HG02571 (cell line): ENCODE measurements around the gene PPP2R1B.

Experiments
- ATAC-seq: cut with Tn5 transposase; IDR thresholded peaks from one replicate; pipeline ENCODE4 v1.9.1; 2021; ENCODE audit warnings: mild to moderate bottlenecking, moderate library complexity; ENCODE audit not compliant: unreplicated experiment

Gene PPP2R1B

DNA sequence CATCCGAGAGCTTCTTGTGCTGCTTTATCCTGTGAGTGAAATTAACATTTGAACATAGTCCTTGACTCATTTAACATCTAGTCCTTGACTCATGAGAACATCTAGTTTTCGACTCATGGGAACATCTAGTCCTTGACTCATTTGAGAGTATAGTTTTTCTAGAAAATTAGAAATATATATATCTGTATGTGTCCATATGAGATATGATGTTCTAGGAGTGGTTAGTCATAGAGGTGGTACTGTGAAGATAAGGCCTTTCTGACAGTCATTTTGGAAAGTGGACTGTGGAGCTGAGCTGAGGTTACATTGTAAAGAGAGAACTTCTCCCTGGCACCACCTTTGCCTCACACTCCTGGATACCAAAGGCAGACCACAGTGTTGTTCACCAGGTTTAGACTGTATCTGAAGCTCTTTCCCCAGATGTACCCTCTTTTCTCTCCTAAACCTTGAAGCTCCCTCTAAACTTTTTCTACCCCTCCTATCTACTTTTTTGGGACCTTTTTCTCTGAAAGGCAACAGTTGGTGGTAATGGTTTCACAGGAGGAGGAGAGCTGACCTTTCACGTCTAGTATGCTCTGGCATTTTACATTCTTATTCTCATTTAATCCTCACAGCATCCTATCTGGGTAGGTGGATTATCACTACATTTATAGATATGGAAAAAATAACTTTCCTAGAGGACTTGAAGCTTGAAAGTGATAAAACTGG is 67.2 kb downstream of the PPP2R1B start:
- ATAC-seq, result no peak

DNA sequence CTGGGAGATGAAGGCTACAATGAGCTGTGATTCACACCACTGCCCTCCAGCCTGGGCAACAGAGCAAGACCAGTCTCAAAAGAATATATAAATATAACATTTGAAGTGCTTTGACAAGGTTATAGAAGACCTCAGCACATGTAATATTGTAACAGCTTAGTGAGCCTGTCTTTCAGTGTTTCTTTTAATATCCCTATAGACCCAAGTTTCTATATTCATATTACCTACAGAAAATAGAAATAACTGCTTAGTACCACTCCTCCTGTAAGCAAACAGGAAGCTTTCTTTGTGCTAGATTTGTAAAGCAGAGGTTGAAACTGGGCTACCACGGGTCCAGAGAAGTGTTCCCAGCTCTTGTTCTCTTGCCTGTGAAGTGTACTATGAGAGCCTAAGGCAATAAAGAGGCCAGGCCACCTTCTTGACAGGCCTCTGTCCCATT is 68.2 kb downstream of the PPP2R1B start:
- no peak for ATAC-seq

DNA sequence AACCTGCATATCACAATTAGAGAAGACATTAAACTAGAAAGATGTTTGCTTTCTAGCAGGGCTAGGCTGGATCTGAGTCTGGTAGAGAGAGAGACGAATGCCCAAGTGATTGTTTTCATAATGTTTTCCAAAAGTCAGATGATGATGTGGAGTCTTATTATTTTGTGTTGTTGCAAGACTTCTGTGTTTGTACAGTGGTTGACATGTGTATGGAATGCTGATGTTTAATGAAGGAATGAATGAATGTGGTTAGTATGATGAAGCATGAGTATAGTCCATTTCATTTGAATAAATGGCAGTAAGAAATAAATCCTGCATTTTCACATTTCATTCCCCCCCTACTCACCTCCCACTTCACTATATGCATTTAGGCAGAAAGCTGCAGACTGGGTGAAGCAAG is 69.6 kb downstream of the PPP2R1B start:
- no peak for ATAC-seq

DNA sequence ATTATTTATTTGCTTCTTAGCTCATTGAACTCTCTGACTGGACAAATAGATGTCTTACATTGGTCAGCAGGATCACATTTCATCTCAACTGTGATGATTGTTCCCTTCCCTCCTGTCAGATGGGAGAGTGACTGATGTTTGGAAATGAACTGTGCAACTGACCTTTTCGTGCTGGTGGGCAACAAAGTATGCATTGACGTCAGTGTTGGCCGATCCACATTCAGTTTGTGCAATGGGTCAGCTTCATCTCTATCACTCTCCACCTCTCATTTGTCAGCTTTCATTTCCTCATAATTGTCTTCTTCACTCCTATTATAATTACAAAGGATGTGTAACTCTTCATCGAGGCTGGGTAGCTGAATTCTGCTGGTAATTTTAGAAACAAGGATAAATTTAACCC is 71.3 kb downstream of the PPP2R1B start:
- ATAC-seq, result no peak

DNA sequence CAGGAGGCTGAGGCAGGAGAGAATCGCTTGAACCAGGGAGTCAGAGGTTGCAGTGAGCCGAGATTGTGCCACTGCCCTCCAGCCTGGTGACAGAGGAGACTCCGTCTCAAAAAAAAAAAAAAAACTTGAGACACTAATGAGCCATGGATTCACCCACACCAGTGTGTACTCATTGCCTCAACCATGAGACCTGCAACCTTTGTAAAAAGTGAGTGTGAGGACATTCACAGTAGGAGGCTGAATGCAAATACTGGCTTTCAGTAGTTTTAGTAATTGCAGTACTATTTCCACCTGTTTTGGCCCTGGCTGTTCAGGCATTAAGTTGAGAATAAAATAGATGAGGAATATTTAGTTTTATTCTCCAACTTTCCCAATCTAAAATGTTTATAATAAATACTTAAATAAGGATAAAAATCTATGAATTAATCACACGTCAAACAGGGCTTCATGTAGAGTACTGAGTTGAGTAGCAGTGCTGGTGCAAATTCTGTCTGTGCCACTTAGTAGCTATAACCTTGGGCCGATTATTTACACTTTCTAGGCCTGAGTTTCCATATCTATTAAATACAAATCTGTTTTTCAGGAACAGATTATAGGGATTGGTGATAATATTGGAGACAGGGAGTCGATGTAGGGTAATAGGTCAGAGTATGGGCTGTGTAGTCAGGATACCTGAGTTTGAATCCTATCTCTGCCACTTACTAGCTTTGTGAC is 72.8 kb downstream of the PPP2R1B start:
- ATAC-seq, result peak; percentile 54

DNA sequence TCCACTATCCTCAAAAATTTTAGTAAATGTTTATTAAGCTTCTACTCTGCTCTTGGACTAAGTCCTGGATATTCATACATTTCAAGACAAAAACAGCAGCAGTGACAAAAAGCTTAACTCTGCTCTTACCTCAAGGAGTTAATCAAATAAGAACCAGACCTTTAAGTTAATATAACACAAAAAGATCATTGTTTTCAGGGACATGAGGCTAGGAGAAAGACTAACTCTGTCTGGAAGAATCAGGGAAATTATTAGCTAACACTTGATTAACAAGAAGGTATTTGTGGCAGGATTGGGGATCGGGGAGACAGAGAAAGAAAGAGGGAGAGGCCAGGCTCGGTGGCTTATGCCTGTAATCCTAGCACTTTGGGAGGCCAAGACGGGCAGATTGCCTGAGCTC is 74.4 kb downstream of the PPP2R1B start:
- no peak for ATAC-seq

DNA sequence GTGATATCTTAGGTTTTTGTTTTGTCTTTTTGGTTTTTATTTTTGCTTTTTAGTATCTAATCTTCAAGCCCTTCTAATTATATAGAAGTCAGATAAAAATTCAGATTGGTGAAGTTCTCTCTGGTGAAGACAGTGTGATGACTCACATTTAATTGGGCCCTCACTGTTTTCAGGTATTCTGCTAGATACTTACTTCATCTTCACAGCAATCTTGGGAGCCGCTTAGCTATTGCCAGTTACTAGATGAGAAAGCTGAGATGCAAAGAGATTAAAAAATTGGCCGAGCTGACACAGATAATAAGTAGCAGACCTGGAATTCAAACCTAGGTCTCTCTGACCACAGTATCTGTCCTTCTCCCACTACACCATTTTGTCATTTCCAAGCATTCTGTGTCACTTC is 75.0 kb downstream of the PPP2R1B start:
- ATAC-seq, result no peak

DNA sequence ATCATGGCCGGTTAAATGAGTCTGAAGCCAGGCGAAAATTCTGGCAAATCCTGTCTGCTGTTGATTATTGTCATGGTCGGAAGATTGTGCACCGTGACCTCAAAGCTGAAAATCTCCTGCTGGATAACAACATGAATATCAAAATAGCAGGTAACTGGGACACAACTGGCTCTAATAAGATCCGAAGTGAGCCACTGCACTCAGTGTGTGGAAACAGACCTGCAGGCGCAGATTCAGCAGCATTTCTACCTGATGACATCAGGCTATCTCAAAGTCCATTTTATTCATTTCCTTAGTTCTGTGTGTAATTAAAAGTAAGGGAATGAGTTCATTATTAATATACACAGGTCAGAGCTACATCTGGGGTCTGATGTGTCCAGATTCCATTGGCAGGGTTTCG is 78.2 kb downstream of the PPP2R1B start:
- no peak for ATAC-seq

DNA sequence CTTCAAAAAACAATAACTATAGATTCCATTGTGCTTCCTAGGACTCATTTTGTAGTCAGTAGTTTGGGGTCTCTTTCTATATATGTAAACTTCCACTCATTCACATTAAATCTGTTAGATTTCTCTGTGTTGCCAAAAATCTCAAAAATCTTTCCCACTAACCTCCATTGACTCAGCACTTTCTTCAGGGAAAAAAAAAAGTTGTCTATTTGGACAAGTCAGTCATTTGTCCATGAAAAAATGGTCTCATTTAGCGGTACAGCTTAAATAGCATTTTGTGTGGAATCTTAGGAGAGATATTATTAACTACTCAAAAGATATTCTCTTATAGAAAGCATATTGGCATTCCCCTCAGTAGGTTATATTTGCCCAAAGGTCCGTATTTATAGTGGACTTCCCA is 81.9 kb downstream of the PPP2R1B start:
- no peak for ATAC-seq

DNA sequence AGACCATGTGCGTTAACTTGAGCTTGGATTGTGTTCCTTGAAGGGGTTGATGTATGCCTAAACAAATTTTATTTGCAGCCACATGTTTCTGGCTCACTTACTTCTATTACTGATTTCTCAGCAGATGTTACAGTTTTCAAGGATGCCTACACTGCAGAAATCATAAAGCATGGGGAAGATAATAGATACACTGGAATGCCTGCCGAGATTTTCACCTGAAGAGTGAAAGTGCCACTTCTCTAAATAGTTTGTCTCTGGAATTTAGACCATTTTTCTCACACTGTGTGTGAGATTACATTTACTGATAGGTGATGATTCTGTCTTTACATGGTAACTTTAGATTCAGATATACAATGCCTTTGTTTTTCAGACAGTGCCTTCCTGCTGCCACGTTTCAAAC is 82.4 kb downstream of the PPP2R1B start:
- ATAC-seq, result no peak

DNA sequence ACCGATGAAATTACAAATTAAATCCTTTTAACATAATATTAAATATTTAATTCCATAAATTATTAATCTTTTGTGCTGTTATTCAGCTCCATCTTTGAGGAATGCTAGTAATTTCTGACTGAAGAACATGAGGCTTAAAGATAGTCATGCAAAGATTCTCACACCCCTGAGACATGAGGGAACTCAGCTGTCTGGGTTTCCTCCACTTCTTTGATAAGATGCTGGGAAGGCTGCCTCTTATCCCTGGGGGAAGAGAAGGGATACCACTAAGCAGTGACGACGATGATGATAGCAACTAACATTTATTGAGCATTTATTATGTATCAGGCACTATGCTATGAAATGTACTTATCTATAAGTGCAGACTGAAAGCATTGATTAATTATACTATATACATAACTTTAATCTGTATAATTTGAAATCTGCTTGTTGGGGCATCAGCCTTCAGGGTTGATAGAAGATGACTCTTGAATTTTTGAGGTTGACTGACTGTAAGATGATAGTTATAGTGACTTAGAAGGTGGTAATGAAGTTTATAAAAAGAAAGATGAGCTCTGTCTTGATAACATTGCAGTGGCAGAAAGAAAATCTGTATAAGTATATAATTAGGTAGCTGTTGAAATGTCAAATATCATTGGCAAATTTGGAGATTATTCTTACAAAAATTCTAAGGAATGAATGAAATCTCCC is 85.6 kb downstream of the PPP2R1B start:
- no peak for ATAC-seq
